HUES64 (cell line): ENCODE data around the gene ANXA4.
"Not testable (repeated sequence)": the region's sequence is repeated elsewhere in the genome, so short reads cannot be mapped to it uniquely, and the experiment has no call there.

Experiments used
- H3K27ac ChIP-seq: 2 replicates; pipeline ENCODE4 v1.7.0; 2013; ENCODE audit warnings: low read depth, low read length, inconsistent platforms
- H3K27me3 ChIP-seq: 2 replicates; pipeline ENCODE4 v1.6.1; 2013; ENCODE audit warnings: mild to moderate bottlenecking, low read length; ENCODE audit not compliant: insufficient read depth
- H3K36me3 ChIP-seq: 2 replicates; pipeline ENCODE4 v1.6.1; 2013; ENCODE audit warnings: mild to moderate bottlenecking, low read length; ENCODE audit not compliant: insufficient read depth
- H3K4me1 ChIP-seq: 2 replicates; pipeline ENCODE4 v1.6.1; 2013; ENCODE audit warnings: mild to moderate bottlenecking, low read length, moderate library complexity; ENCODE audit not compliant: insufficient read depth
- H3K4me3 ChIP-seq: 2 replicates; pipeline ENCODE4 v1.5.1; 2013; ENCODE audit warnings: mild to moderate bottlenecking, low read length, moderate library complexity
- H3K9ac ChIP-seq: 2 replicates; pipeline ENCODE4 v1.6.1; 2013; ENCODE audit warnings: mild to moderate bottlenecking, low read depth, low read length
- H3K9me3 ChIP-seq: 2 replicates; pipeline ENCODE4 v1.6.1; 2013; ENCODE audit warnings: low read depth, low read length; ENCODE audit not compliant: insufficient read depth
- WGBS: fragments of 150-250, 120-280 bp; methylation state at CpG from one replicate; pipeline ENCODE4 v1.1.7; 2013; ENCODE audit warnings: missing lambda C conversion rate; 5-methylcytosine and 5-hydroxymethylcytosine counted together

The ANXA4 gene

DNA sequence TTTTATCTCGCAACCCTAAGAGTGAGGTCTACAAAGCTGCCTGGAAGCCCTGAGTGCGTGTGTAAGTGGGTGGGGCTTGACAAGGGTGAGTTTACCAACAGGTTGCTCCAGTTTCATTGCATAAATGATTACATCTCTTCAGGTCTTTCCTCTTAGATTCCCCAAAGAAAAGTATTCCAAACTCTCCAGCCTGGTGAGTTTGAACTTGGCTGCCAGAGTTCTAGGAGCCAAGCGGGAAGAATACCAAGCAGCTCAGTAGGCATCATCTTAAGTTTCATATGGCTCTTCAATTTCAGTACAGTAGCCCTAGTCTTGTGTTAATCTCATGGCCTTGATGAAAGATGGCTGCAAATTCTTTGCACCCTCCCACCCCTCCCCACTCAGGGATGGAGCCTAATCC is 3.8 kb upstream of the ANXA4 start:
- H3K27ac ChIP-seq, H3K4me3 ChIP-seq, H3K36me3 ChIP-seq, H3K9ac ChIP-seq, H3K9me3 ChIP-seq: not testable (repeated sequence)
- peaks cover 29% of the 10 kb centered on the region for H3K27me3 ChIP-seq
- peaks cover 12% of the 10 kb centered on the region for H3K4me1 ChIP-seq
- WGBS = 100% methylated on average over 1 of the region's 3 CpGs

DNA sequence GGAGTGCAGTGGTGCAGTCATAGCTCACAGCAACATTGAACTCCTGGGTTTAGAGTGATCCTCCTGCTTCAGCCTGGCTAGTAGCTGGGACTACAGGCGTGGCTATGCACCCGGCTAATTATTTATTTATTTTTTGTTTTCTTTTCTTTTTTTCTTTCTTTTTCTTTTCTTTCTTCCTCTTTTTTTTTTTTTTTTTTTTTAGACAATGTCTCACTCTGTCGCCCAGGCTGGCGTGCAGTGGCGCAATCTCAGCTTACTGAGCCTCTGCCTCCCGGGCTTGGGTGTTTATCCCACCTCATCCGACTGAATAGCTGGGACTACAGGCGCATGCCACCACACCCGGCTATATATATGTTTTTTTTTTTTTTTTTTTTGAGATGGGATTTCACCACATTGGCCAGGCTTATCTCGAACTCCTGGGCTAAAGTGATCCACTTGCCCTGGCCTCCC is 1.4 kb upstream of the ANXA4 start:
- 91% methylated on average over 7 of the region's 10 CpGs for WGBS
- H3K36me3 ChIP-seq = no peaks in the 10 kb centered on the region
- H3K4me3 ChIP-seq = no peak overlapping the region
- peaks cover 12% of the 10 kb centered on the region for H3K4me1 ChIP-seq
- H3K9me3 ChIP-seq = no peaks in the 10 kb centered on the region
- no peak overlapping the region for H3K27ac ChIP-seq
- H3K27me3 ChIP-seq = peaks cover 29% of the 10 kb centered on the region
- H3K9ac ChIP-seq = no peak overlapping the region

DNA sequence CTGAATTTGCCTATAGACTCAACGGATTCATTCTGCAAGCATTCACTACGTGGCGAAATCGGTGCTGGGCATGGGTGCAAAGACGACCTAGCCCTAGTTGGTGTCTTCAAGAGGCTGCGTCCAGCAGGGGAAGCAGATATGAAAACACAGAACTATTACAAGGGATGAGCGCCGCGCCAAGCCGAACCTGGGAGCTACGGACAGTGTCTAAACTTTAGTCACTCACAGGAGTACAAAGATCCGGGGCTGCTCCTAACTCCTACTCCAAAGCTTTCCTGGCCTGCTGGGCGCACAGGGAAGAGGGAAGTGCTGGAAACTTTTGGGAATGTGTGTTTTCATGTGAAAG is 732 bp upstream of the ANXA4 start:
- H3K27me3 ChIP-seq = peaks cover 29% of the 10 kb centered on the region
- no peaks in the 10 kb centered on the region for H3K36me3 ChIP-seq
- WGBS = 8% methylated on average over 13 of the region's 13 CpGs
- H3K27ac ChIP-seq = no peak overlapping the region
- peak overlapping the region; percentile 68 for H3K4me3 ChIP-seq
- H3K4me1 ChIP-seq = peaks cover 12% of the 10 kb centered on the region
- peak overlapping the region; percentile 69 for H3K9ac ChIP-seq
- no peaks in the 10 kb centered on the region for H3K9me3 ChIP-seq

DNA sequence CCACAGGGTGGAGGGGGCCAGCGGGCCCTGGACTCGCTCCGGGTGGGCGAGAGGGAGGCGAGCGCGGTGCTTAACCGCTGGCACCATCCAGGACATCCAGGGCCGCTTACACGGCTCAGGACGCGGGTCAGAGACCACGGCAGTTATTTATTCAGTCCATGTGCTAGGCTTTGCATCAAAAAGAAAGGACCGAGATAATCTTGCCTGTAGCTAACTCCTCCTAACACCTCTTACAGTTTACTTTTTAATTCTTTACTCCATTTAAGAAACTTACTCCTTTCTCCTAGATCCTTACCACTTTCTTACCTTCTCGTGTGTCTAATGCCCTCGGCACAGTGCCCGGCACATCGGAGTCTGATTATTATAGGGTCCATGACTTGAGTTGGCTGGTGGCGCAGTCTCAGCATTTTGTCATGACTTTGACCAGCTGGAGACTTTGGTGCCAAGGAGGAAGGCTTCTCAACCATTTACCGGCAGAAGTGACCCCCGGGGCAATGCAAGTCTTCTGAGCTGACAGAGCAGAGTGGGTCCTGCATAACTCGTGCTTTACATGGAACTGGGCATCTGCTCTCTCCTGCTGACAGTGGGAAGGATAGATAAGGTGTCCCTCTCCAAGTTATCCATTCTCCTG is 503 bp downstream of the ANXA4 start:
- H3K27ac ChIP-seq = no peak overlapping the region
- H3K9ac ChIP-seq = peak overlapping the region; percentile 69
- peak overlapping the region; percentile 68 for H3K4me3 ChIP-seq
- H3K27me3 ChIP-seq = peaks cover 29% of the 10 kb centered on the region
- H3K4me1 ChIP-seq = peaks cover 12% of the 10 kb centered on the region
- no peaks in the 10 kb centered on the region for H3K9me3 ChIP-seq
- H3K36me3 ChIP-seq = no peaks in the 10 kb centered on the region
- 27% methylated on average over 22 of the region's 22 CpGs for WGBS

DNA sequence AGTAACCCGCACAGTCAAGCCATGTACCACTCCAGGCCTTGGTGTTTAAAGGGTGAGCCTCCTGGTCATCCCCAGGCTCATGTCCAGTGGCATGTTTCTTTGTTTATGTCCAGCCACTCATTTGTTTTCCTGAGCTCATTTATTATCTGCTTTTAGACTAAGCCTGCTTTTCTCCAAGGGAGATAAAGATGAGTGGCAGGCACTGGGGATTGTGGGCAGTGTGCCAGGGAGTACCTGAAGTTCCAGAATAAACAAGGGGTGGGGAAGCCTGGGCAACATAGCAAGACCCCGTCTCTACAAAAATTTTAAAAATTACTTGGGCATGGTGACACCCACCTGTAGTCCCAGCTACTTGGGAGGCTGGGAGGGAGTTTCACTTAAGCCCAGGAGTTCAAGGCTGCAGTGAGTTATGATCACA is 1.9 kb downstream of the ANXA4 start:
- no peaks in the 10 kb centered on the region for H3K9me3 ChIP-seq
- H3K36me3 ChIP-seq = no peaks in the 10 kb centered on the region
- peaks cover 12% of the 10 kb centered on the region for H3K4me1 ChIP-seq
- peaks cover 29% of the 10 kb centered on the region for H3K27me3 ChIP-seq
- WGBS = 83% methylated on average over 2 of the region's 2 CpGs
- no peak overlapping the region for H3K4me3 ChIP-seq
- H3K27ac ChIP-seq = no peak overlapping the region
- H3K9ac ChIP-seq = no peak overlapping the region

DNA sequence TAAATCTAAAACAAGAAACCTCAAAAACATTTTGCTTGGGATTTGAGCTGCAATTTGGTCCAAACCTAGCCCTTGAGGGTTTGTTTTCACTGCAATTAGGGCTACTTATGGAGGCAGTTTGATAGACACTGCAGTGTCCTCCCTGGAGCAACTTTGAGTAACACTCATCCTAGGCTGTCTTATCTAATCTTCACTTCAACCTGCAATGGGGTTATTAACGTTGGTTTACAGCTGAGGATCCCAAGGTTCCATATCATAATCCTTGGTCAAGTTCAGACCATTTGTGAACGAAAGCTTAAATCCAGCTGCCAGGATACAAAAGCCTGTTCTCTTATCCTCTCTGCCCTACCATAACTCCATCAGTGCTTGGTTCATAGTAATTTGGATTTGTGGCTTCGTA is 2.5 kb downstream of the ANXA4 start:
- H3K9ac ChIP-seq = no peak overlapping the region
- H3K36me3 ChIP-seq = no peaks in the 10 kb centered on the region
- H3K27me3 ChIP-seq = peaks cover 29% of the 10 kb centered on the region
- H3K4me1 ChIP-seq = peaks cover 12% of the 10 kb centered on the region
- no peaks in the 10 kb centered on the region for H3K9me3 ChIP-seq
- H3K4me3 ChIP-seq = no peak overlapping the region
- 85% methylated on average over 3 of the region's 3 CpGs for WGBS
- H3K27ac ChIP-seq = no peak overlapping the region

DNA sequence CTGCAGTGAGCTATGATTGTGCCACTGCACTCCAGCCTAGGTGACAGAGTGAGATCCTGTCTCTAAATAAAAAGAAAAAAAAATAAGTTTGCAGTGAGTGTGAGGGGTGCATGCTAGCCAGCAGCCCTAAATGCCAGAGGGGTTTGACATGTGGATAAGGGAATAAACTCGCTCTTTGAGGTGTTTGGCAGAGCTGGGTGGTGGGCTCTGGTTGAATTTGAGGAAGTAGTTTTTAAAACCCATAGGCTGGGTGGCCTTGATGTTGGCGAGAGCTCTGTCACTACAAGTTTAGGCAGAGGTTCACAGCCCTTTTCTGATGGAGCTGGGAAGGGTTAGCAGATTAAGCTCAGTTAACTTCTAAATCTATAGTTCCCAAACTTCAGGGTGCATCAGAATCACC is 3.1 kb downstream of the ANXA4 start:
- Histone ChIP-seq H3K36me3 (no peaks in the 10 kb centered on the region), H3K27me3 (peaks cover 29% of the 10 kb centered on the region), H3K9ac (no peak overlapping the region), H3K27ac (no peak overlapping the region), H3K4me3 (no peak overlapping the region), H3K9me3 (no peaks in the 10 kb centered on the region), H3K4me1 (peaks cover 12% of the 10 kb centered on the region)
- WGBS = 87% methylated on average over 2 of the region's 2 CpGs

DNA sequence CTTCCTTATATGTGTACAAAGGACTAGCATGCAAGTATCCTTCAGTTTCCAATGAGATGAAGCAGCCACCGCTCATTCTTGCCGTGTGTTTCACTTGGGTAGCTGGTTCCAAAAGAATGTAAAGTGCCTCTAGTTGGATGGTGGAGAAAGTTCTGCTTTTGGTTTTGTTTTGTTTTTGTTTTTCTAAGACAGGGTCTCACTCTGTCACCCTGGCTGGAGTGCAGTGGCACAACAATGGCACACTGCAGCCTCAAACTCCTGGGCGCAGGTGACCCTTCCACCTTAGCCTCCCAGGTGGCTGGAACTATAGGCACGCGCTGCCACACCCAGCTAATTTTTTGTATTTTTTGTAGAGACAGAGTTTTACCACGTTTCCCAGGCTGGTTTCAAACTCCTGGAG is 8.3 kb downstream of the ANXA4 start:
- Histone ChIP-seq H3K27me3 (no peaks in the 10 kb centered on the region), H3K9me3 (no peaks in the 10 kb centered on the region), H3K4me3 (no peak overlapping the region), H3K36me3 (no peaks in the 10 kb centered on the region), H3K9ac (no peak overlapping the region), H3K27ac (no peak overlapping the region), H3K4me1 (no peaks in the 10 kb centered on the region)
- 94% methylated on average over 6 of the region's 6 CpGs for WGBS

DNA sequence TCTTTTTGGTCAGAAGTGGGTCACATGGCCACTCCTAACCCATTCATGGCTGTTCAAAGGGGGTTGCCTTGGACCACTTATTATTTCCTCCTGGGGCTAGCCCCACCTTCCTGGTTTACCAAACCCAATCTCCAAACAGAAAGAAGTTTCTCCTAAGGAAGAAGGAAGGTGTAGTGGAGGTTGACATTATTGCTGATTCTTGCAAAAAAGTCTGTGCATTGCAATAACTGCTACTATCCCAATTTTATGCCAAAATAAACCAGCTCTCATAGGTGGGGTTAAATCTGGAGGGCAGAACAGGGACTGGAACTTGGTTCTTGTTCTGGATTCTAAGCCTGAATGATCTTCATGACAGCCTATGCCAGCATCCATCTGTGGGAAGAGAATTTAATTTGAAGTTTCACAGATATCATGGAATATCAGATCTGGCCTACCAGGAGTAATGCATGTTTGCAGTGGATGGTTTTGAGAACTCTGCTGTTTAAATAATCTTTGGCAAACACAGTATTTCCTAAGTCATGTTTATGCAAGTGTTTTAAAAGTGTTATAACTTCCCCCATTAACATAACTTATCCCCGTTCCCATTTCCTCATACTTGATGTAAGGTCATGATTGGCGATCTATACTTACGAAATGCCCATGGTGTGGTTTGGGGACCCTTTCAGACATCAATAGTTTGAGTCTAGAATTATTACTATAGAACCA is 11.9 kb downstream of the ANXA4 start:
- 100% methylated on average over 2 of the region's 3 CpGs for WGBS
- H3K36me3 ChIP-seq = no peaks in the 10 kb centered on the region

DNA sequence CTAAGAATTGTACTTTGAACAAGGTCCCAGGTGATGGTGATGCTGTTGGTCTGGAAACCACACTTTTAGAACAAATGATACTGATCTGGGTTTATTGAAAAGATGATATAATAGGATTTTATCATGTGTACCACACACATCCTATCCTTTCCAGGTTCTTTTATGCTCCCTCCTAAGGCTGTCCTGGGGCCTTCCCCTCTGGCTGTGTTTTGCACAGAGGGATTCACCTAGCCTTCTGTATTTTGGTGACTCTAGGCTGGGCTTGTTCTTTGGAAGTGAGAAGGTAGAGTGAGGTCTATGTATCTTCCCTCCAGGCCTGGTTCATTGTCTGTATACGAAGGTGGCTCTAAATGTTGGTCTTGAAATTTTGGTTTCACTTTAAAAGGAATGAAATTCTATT is 12.7 kb downstream of the ANXA4 start:
- Histone ChIP-seq H3K9ac (no peak overlapping the region), H3K4me3 (no peak overlapping the region), H3K27me3 (no peaks in the 10 kb centered on the region), H3K9me3 (no peaks in the 10 kb centered on the region), H3K4me1 (peaks cover 6% of the 10 kb centered on the region; the same call in 1 of the 2 replicates), H3K36me3 (no peaks in the 10 kb centered on the region), H3K27ac (no peak overlapping the region)
- 92% methylated on average over 1 of the region's 1 CpG for WGBS

More for the DNA sequence above, 11.9 kb downstream of the ANXA4 start:
- Histone ChIP-seq H3K4me1 (peaks cover 6% of the 10 kb centered on the region; the same call in 1 of the 2 replicates), H3K9me3 (no peaks in the 10 kb centered on the region), H3K27me3 (no peaks in the 10 kb centered on the region), H3K4me3 (no peak overlapping the region), H3K27ac (no peak overlapping the region), H3K9ac (no peak overlapping the region)

DNA sequence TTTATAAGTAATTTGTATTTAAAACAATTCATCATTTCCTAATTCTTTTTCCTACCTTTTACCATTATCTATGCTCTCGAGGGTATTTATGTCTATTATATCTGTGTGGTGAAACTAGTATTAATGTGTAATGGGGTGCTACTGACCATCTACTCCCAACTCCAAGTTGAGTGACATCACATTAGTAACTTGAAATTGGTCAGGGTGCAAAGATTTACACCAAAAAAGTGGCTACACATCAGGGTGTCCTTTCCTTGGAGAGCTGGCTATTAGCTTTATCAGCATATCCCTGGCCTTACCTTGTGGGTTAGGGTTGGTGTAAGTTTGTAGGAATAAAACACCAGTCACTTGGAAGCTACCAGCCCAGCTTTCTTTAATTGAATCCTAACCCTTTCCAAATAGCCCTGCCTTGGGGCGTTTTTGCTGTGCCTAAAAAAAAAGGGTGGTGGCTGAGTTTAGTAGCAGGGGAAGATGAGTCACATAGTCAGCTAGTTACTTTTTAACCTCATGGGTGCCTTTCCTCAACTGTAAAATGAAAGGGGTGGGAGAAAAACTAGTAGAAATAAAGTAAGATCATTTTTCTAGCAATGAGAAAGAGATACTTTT is 14.0 kb downstream of the ANXA4 start:
- H3K9me3 ChIP-seq = no peaks in the 10 kb centered on the region
- H3K27me3 ChIP-seq = no peaks in the 10 kb centered on the region
- H3K36me3 ChIP-seq = no peaks in the 10 kb centered on the region
- peaks cover 6% of the 10 kb centered on the region; the same call in 1 of the 2 replicates for H3K4me1 ChIP-seq
- H3K27ac ChIP-seq = no peak overlapping the region
- WGBS = 20% methylated on average over 1 of the region's 2 CpGs
- no peak overlapping the region for H3K9ac ChIP-seq
- H3K4me3 ChIP-seq = no peak overlapping the region
